ENCODE results near the gene LGALS7.

LGALS7 gene

GRCh38 chr19:38740932-38741331, 32.4 kb downstream of the LGALS7 start:
- TF ChIP-seq YY1 (IDR thresholded peaks at IDR 0.05; ENCODE audit: low read depth) (no peak), MAX (IDR thresholded peaks at IDR 0.05) (no peak), REST (IDR thresholded peaks at IDR 0.05; ENCODE audit: low read depth) (no peak), TCF12 (IDR thresholded peaks at IDR 0.05; ENCODE audit: low read depth) (no peak), EP300 (IDR thresholded peaks at IDR 0.05; ENCODE audit: borderline replicate concordance) (no peak), TEAD4 (IDR thresholded peaks at IDR 0.05) (no peak), USF1 (IDR thresholded peaks at IDR 0.05) (no peak), RAD21 (IDR thresholded peaks at IDR 0.05; ENCODE audit: low read depth) (no peak)

- no peak for TF ChIP-seq EP300 (IDR thresholded peaks at IDR 0.05; ENCODE audit: borderline replicate concordance)
- no peak for TF ChIP-seq FOXM1 (IDR thresholded peaks at IDR 0.05; ENCODE audit: borderline replicate concordance, low read depth)
- no peak for TF ChIP-seq TEAD4 (IDR thresholded peaks at IDR 0.05)
- no peak for TF ChIP-seq TAF1 (IDR thresholded peaks at IDR 0.05; ENCODE audit: low read depth)
- no peak for TF ChIP-seq USF1 (IDR thresholded peaks at IDR 0.05)
- no peak for TF ChIP-seq CEBPB (IDR thresholded peaks at IDR 0.05)
- no peak for TF ChIP-seq TCF12 (IDR thresholded peaks at IDR 0.05; ENCODE audit: low read depth)
- no peak for TF ChIP-seq YY1 (IDR thresholded peaks at IDR 0.05; ENCODE audit: low read depth)
- TF ChIP-seq CREB1 (IDR thresholded peaks at IDR 0.05; ENCODE audit: low read depth), result no peak
- no peak for TF ChIP-seq MAX (IDR thresholded peaks at IDR 0.05)
- TF ChIP-seq EGR1 (IDR thresholded peaks at IDR 0.05), result no peak
- no peak for TF ChIP-seq RAD21 (IDR thresholded peaks at IDR 0.05; ENCODE audit: low read depth)
- no peak for TF ChIP-seq ZBTB7A (IDR thresholded peaks at IDR 0.05; ENCODE audit: low read depth)
- TF ChIP-seq NFIC (IDR thresholded peaks at IDR 0.05), result no peak
Observed at GRCh38 chr19:38740257-38740592, 33.1 kb downstream of the LGALS7 start.

GRCh38 chr19:38739440-38740256, 33.7 kb downstream of the LGALS7 start:
- TF ChIP-seq CREB1 (IDR thresholded peaks at IDR 0.05; ENCODE audit: low read depth), result no peak
- TF ChIP-seq CEBPB (IDR thresholded peaks at IDR 0.05), result no peak
- no peak for TF ChIP-seq MAX (IDR thresholded peaks at IDR 0.05)
- no peak for TF ChIP-seq FOXM1 (IDR thresholded peaks at IDR 0.05; ENCODE audit: borderline replicate concordance, low read depth)
- TF ChIP-seq NFIC (IDR thresholded peaks at IDR 0.05), result no peak
- TF ChIP-seq YY1 (IDR thresholded peaks at IDR 0.05; ENCODE audit: low read depth), result no peak
- no peak for TF ChIP-seq ZBTB7A (IDR thresholded peaks at IDR 0.05; ENCODE audit: low read depth)
- no peak for TF ChIP-seq REST (IDR thresholded peaks at IDR 0.05; ENCODE audit: low read depth)
- TF ChIP-seq TCF12 (IDR thresholded peaks at IDR 0.05; ENCODE audit: low read depth), result no peak
- no peak for TF ChIP-seq EP300 (IDR thresholded peaks at IDR 0.05; ENCODE audit: borderline replicate concordance)
- TF ChIP-seq EGR1 (IDR thresholded peaks at IDR 0.05), result no peak
- no peak for TF ChIP-seq TEAD4 (IDR thresholded peaks at IDR 0.05)

- TF ChIP-seq YY1 (IDR thresholded peaks at IDR 0.05; ENCODE audit: low read depth) (no peak), MAX (IDR thresholded peaks at IDR 0.05) (no peak), TAF1 (IDR thresholded peaks at IDR 0.05; ENCODE audit: low read depth) (no peak), REST (IDR thresholded peaks at IDR 0.05; ENCODE audit: low read depth) (no peak), EGR1 (IDR thresholded peaks at IDR 0.05) (no peak)
Observed at GRCh38 chr19:38737921-38738737, 35.2 kb downstream of the LGALS7 start.
